ENCODE results near the gene CDON.

Gene CDON

DNA sequence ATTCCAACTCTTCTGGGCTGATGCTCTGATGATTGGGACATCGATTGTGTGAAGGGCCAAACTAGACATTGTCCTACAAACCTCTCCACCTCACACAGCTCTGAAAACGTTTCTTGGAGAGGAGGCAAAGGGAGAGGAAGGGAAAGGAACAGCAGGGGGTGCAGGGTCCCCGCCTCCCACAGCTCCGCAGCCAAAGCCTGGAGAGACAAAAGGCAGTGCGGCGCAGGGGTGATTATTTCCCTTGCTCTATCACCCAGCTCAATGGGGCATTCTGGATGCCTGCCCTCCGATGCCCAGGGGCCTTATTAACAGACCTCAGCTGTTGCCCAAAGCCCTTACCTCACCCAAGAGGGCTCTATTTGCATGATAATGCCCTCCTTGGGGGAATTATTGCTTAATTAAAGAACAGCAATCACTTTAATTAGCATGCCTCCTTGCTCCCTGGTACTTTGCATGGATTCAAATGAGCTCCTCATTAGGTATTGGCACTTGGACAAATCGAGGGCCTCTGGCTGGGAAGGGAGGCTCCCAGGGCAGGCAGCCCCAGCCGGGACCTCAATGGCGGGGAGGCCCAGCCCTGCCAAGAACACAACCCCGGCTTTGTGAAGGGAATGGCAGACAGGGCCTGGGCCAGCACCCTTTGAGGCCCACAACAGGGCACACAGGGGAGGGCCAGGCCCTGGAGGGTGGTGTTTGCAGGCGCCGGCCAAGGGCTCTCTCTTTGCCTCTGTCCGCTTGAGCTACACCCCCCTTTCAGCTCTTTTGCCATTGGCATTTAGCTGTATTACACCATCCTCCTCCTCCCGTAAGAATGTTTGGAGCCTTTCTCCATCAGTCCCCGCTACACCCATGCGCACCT is 19.8 kb upstream of the CDON start:
- no peak for DNase-seq (ENCODE audit: low read depth in 2 of 2)

DNA sequence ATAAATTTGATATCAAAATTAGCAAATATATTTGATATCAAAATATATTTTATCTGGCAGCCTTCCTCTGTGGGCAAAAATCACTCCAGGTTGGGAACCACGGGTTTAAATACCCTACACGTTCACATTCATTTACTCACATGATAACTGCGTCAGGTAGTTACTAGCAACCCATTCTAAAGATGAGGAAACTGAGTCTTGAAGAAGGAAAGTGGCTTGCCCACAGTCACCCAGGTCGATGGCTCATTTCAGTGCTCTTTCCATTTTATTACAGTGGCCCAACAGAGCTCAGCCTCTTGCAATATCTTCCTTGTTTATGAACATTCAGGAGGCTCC is 19.2 kb upstream of the CDON start:
- DNase-seq (ENCODE audit: low read depth in 2 of 2): no peak

DNA sequence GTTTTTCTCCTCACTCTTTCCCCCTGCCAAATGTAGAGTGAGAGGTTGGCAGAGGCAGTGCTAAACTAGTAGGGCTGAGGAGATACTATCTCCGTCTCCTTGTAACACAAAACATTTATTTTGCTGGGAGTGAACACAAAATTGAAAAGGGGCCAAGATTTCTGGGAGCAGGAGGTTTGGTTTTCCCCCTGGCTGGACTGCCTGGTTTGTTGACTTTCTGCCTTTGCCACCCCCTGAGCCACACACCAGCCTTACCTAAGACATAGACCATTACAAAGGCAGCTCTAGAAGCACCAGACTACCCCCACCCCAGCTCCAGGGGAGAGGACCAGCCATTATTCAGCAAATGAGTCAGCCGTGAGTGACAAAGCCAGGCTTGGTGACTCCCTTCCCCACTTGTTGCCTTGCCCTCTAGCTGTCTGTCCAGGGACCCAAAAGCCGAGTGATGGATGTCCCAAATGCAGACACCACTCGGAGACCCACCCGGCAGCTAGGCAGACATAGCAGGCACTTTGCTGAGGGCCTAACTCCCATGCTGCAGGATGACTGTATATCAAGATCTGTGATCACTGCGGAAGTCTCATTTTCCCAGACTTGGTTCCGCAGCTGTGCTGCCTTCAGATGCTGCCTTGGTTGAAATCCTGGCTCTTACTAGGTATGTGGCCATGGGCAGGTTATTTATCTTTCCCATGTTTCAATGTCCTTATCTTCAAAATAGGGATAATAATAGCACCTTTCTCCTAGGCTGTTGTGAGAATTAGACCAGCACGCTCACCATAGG is 17.7 kb upstream of the CDON start:
- DNase-seq (ENCODE audit: low read depth in 2 of 2): no peak

DNA sequence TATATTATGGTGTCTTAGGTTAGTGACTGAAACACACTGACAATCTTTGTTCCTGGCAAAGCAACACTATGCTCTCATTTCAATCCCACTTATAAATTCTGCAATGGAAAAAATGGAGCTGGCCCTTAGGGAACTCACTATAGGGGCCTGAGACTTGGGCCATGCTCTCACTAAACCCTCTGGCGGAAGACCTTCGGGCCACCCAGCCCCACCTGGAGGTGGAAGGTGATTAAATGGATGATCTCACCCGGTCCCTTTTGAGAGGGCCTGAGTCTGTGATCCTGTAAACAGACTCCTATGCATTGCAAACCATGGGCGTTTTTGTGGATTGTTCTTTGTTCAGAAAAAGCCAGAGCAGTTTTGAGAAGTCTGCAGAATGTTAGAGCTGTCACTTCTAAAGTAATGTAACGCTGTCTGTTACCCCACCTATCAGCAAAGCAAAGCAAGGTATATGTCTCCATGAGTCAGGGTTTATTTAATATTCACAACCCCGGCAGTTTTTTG is 17.0 kb upstream of the CDON start:
- DNase-seq (ENCODE audit: low read depth in 2 of 2): no peak

DNA sequence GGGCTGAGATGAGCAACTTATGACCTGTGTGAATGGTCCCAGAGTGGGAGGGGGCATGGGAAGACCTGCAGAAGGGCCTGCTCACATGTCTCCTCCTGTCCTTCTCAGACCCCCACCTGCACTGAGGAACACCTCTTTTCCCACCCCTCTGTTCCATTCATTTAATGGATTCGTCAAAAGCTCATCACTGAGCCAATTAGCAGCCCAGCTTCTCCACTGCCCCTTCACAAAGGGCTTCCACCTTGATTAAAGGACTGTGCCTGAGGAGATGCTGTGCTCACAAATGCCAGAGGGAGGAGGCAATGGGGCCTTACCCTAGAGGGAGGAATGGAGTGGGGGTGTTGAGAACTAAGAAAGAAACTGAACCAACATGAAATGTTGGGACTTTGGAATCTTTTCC is 14.0 kb upstream of the CDON start:
- no peak for DNase-seq (ENCODE audit: low read depth in 2 of 2)

DNA sequence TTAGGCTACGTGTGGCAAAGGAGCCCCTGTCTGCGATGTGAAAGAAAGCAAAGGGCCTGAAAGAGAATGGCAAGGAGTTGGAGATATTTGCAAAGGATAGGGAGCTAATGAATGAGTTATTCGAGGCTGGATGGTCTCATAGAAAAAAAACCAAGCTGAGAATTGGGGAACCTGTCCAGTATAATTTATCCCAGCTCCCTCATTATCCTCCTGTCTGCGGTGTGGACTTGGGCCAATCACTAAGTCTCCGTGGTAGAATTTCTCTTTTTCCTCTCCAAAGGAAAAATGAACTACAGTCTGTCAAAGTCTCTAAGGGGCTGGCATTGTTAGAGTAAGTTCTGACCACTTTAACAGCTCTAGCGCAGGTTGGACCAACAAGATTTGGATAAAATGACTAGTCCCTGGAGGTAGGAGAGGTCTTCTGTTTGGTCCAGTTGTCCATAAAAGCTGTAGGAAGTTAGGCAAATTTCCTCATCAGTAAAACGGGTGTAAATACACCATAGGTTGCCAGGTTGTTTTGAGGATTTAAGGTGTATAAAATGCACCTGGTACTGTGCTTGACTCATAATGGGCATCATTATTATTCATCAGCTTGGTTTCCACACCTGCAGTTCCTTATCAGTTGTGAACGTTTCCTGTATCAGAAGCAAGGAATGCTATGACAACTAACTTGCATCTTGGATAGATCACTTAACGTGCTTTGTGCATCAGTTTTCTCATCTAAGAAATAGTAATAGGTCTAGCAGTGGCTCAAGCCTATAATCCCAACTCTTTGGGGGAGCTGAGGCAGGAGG is 10.3 kb upstream of the CDON start:
- DNase-seq (ENCODE audit: low read depth in 2 of 2): no peak

DNA sequence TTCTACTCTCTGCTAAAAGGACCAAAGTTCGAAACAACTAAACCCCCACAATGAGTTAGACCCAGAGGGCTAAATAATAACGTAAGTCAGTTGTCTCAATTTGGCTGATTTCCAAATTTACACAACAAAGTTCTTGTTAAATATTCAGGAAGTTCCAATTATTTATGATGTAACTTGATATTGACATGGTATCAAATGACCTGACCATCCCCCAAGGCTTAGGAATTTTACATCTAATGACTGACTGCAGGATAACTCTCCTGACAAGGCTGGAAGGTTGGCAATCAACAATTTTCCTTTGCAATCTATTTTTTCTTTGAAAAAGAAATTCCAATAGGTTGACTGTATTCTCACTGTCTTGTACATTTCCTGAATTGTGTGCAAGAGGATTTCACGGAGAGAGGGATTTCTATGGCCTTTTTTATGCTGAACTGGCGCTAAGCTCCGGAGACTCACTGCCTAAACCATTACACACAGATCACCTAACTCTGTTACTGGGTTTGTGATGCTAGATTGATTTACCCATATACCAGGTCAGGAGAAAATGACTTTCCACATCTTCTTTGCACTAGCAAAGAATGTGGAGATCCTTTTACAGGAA is 9.6 kb upstream of the CDON start:
- DNase-seq (ENCODE audit: low read depth in 2 of 2): peak in 1 of 2 experiments; percentile 14

DNA sequence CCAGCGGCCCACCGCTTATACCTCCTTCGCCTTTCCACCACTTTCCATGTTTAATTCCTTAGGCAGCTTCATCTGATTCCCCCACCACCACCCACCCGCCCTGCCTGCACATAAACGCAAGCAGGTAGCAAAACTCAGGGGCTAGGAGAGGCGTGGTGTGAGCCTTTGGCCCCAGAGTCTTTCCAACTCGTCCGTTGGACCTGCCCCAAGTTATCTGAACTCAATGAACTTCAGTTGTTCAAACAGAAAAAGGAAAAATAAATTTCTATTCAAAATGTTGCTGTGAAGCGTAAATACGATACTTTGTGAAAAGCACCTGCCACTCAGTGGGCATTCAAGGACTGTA is 814 bp upstream of the CDON start:
- DNase-seq (ENCODE audit: low read depth in 2 of 2): no peak

DNA sequence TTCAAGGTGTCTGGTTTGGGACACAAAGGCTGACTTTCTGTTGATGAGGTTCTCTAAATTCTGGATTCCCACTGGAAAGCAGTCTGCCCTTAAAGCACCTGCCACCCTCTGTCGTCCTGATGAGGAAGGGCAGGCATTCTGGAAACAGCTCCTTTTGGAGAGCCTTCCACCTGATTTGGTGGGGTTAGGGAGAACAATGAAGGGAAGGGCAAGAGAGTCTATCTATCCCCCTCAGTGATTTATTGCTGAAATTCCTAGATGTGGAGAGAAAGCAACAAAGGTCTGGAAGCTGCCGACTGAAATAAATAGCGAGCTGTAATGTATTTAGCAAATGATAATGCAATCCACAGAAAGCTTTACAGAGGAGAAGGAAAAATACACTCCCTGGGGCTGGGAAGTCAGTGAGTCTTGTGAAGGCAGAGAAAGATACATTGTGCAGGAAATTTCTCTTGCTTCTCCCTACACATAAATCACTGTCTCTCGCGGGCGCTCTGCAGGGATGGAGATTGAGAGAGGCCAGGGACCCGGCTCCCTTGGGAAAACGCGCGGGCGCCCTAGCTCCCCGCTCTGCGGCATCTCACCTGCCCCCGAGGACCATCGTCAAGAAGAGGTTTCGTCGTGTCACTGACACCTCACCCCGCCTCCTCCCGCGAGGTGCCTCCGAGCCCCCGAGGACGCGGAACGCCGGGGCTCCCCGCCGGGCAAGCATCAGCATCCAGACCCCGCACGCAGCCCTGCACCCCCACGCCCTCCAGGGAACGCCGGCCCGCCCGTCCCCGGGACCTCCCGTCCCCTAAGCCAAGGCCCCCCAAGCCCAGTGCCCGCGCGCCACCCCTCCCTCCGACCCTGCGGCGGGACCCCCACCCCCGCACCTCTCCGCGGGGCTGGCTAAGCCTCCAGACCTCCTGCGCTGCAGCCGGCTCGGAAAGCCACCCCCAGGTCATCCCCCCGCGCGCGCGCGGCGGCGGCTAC is 673 bp downstream of the CDON start:
- no peak for DNase-seq (ENCODE audit: low read depth in 2 of 2)

DNA sequence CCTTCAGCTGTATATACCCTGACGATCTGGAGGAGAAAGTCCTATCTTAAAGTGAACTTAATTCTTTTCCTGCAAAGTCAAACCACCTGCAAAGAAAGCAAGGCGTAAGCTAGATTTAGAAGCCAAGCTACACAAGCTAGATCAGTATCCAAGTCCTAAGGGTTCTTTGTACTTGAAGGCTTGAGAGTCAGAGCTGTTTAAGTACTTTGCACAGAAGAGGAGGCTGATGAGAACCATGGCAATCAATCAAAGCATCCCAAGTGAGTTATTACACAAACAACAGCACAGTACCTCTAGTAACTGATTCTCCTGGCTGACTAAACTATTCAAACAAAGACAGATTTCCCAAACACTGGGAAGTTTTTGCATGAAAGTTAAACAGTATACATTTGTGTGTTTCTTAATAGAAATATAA is 1.9 kb downstream of the CDON start:
- no peak for DNase-seq (ENCODE audit: low read depth in 2 of 2)

DNA sequence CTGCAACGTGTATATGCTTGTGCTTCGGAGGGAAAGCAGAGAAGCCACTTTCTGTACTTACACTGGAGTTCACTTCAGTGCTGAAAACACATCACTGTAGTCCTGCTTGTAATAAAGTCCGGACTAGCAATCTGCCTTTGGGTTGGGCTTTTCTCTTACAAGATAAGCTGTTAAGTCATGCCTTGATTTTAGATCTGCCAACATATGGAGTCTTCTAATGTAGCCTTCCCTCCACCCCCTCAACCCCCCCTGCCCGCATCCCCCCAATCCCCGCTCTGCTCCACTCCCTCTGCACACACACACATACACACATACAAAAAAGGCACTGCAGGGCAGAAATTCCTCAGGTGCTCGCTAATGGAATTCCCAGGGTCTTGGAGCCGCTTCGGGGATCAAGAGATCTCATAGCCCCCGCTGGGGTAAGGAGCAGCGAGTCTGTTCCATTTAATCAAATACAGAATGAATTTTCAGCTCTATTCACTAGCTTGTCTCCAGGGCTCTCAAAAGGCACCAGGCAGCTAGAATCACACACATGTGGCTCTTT is 3.4 kb downstream of the CDON start:
- DNase-seq (ENCODE audit: low read depth in 2 of 2): no peak

DNA sequence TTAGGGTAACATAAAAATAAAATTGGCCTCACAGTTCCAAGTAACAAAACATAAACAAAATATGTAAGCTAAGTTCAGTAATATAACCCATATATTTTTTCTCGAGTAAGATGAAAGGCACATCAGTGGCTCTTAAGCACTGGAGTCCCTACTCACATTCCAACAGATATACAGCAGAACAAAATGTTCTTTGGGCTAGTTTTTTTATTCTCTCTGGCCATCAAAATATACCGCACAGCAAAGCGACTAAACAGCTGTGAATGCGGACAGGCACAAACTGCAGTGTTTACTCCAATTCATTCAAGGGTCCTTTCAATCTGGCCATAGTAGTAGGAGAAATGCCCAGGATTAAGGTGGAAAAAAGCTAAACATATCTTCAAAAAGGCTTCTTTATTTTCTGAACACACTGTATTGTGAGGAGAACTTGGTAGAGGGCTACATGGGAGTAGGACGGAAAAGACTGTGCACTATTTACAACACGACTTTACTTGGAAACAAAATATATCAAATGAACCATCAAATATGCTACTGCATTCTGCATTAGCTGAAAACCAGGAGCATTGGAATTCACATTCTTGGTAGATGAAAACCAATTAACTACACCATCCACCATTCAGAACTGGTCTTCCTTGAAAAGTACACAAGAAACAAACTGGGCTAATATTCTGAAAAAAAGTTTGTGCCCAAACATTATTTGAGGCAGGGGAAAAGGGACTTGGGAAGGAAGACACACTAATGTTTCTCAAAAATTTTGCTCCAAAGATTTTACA is 4.4 kb downstream of the CDON start:
- no peak for DNase-seq (ENCODE audit: low read depth in 2 of 2)

DNA sequence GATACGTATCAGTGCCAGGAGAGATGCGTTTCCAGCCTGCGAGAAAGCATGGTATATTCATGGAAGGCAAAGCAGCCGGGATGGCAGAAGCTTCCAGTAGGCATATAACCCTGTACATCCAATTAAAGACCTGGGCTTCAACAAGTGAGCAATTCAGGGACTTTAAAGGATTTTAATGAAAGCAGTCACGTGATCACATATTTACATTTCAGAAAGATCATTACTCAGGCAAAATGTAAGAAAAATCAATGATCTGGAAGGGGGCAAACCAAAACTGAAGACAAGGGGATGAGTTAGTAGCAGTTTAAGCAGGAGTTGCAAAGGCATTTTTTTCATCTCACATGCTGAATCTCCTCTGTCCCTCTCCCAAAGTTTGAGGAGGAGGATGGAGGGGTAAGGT is 7.8 kb downstream of the CDON start:
- DNase-seq (ENCODE audit: low read depth in 2 of 2): no peak

DNA sequence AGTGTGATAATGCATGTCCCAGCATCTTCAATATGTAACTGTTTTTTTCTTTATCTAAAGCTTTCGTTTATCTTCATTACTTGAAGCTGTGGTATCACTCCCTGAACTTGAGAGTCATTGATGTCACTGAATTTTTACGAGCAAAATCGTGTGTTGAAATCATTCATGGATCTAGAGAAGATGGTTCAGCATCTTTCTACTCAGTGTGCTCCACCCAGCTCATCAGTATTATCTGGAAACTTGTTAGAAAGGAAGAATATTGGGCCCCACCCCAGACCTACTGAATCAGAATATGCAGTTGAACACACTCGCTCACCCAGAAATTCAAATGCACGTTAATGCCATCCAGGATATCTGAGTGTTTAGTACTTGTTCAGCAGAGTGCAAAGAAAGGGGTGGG is 8.3 kb downstream of the CDON start:
- DNase-seq (ENCODE audit: low read depth in 2 of 2): no peak

DNA sequence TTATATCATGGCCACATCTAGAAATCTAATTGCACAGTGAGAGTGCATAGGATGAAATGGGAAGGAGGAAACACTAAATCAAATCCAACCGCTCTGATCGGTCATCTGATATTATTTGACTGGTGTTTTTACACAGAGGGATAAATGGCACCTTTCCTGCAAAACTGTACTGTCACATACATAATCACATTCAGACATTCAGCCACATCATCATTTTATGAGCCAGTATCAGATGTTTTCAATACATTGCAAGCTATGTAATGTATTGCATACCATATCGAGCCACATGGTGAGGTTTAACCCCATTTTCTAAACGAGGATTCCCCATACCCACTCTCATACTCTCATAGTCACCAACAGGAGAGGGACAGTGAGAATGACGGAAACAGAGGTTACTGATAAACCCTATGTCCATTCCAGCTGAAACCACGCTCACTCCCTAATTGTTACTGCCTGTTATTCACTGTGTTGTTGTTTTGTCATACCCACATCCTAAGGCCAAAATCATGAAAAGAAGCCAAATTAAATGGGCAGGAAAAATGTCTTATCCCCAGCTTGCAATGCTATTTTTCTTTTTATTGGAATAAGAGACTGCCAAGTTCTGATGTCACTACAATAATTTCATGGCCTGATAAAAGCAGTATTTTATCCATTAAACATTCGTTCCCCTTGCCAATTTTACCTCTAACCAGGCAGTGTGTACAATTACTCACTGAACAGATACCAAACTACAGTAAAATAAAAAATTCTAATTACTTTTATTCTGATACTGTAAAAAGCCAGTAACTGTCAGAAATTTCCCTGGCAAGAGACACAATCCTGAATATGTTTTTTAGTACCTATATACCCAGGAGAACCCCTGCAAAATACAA is 9.0 kb downstream of the CDON start:
- no peak for DNase-seq (ENCODE audit: low read depth in 2 of 2)

DNA sequence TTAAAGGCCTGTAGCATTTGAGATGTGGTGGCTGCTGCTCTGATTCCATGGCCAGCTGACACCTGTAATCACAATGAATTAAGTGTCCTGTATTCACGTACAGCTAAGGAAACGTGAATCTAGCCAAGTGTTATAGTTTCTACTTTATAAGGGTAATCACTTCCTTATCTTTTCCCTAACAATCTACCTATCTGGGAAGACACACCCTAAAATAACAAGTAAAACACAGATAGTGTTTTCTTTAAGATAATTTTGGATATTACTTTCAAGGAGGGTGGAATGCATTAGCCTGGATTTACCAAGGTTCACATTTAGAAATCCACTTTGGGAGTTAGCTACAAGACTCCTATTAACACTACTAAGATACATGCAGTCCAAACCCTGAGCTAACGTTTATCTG is 11.5 kb downstream of the CDON start:
- no peak for DNase-seq (ENCODE audit: low read depth in 2 of 2)

DNA sequence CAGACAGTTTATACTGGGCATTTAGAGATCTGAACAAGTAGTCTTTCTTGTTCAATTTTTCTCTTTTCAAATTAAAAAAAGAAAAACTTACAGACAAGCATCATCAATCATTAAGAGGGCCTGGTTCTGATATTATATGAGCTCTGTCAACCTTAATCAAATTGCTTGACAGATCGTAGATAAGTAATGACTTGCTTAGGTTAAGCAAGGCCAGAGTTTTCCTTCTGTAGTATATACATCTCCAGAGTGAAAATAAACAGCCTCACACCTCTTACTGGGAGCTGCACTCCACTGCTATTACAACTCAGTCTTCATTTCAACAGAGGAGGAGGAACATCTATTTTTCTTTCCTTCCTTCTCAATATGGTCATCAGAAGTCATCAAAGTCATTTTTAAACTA is 13.5 kb downstream of the CDON start:
- no peak for DNase-seq (ENCODE audit: low read depth in 2 of 2)

DNA sequence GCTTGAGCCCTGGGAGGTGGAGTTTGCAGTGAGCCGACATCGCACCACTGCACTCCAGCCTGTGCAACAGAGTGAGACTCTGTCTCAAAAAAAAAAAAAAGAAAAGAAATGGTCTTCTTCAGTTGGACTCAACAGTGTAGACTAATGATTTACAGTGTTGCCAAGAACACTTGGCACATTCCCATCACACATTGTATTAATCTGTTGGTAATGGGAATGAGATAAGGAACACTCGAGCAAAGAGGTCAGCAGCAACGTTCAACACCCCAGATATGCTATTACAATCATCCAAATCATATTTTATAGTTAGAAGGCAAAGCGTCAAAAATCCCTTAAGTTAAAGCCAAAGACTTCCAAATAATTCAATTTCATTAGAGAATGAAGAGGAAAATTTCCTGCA is 14.5 kb downstream of the CDON start:
- no peak for DNase-seq (ENCODE audit: low read depth in 2 of 2)

All from fibroblast of skin of left biceps (primary cell).